Mucosa of descending colon (tissue), 3 donors: ENCODE results near the gene TAOK3. TPM values are rescaled to one million over a fixed set of nuclear protein-coding genes. Genes with fewer than 3 reads are reported as not detected.

ENCODE experiments used
- ATAC-seq: fragments of 200-7000 bp; cut with Tn5 transposase; one replicate; pipeline ENCODE4 v1.9.1; 2020; ENCODE audit warnings: mild to moderate bottlenecking, moderate library complexity
- DNase-seq, 3 donors: peaks; one replicate each; pipeline ENCODE4 v3.0.0-alpha.2; 2020
- H3K36me3 ChIP-seq: fragments of 200-600 bp; one replicate; pipeline ENCODE4 v1.8.0; 2021; ENCODE audit warnings: low read depth, mild to moderate bottlenecking
- H3K4me1 ChIP-seq: fragments of 200-600 bp; one replicate; pipeline ENCODE4 v1.8.0; 2021; ENCODE audit warnings: low read depth, mild to moderate bottlenecking
- H3K4me3 ChIP-seq: fragments of 200-600 bp; one replicate; pipeline ENCODE4 v1.8.0; 2021; ENCODE audit warnings: mild to moderate bottlenecking
- H3K9me3 ChIP-seq: fragments of 200-600 bp; one replicate; pipeline ENCODE4 v1.8.0; 2021; ENCODE audit warnings: mild to moderate bottlenecking
- intact Hi-C, 2 donors: fragments of 100-400 bp; cut with DNase I in 1 of 2; cut with micrococcal nuclease in 1 of 2; formaldehyde crosslinking; loops; one replicate each; pipeline versions ENCODE4 v1.11.0 to v1.11.1; 2022; cut with DNase I, micrococcal nuclease
- total RNA-seq, 3 donors: library from RNA; stranded (reverse); fragmentation: NEBNext Ultra II Directional in 2 of 3; extraction: Animal tissue kit (Norgen Biotek cat#: 25700) in 2 of 3; gene quantifications; one replicate each; pipeline versions ENCODE4 v1.2.1 to v1.2.4, GENCODE V29; 2021 to 2023
- TF ChIP-seq, protein P1 (sequence below): fragments of 200-600 bp; IDR thresholded peaks from one replicate; pipeline ENCODE4 v1.8.0; 2022; ENCODE audit warnings: antibody characterized with exemption, mild to moderate bottlenecking
- donor health status: DM: no; HTN: no; CAD: no; lungs with moderate emphysema.
- donor health status: DM: no; HTN: no; CAD: no.
- donor health status: DM: no; HTN: yes; CAD: no.

TAOK3 gene
- total RNA-seq, 3 donors from 2014 or later: 49.5 to 72.3 (median 52.8) TPM

DNA sequence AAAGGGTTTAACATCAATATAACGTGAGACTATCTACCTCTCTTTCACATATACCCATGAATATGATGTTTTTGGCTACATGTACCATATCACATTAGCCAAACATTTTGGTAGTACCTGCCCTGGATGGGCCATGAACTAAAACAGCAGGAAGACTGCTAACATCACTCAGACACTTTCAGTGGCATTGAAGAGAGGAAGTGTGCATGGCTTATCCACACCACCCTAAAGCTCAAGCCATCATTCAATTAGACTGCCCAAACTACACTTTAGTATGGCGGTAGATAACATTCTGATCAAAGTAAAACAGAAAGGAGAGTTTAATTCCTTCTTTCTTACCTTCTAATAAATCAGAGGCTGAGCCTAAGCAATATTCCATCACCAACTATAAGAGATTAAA lies 133.8 kb downstream of the TAOK3 start:
- intact Hi-C loops: no loop called here
- ATAC-seq: no peak
- TF ChIP-seq, protein P1, sequence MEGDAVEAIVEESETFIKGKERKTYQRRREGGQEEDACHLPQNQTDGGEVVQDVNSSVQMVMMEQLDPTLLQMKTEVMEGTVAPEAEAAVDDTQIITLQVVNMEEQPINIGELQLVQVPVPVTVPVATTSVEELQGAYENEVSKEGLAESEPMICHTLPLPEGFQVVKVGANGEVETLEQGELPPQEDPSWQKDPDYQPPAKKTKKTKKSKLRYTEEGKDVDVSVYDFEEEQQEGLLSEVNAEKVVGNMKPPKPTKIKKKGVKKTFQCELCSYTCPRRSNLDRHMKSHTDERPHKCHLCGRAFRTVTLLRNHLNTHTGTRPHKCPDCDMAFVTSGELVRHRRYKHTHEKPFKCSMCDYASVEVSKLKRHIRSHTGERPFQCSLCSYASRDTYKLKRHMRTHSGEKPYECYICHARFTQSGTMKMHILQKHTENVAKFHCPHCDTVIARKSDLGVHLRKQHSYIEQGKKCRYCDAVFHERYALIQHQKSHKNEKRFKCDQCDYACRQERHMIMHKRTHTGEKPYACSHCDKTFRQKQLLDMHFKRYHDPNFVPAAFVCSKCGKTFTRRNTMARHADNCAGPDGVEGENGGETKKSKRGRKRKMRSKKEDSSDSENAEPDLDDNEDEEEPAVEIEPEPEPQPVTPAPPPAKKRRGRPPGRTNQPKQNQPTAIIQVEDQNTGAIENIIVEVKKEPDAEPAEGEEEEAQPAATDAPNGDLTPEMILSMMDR: no peak
- no peaks in the 10 kb centered on the region for H3K9me3 ChIP-seq
- no peak overlapping the region for H3K4me3 ChIP-seq
- no peak for DNase-seq
- no peaks in the 10 kb centered on the region for H3K36me3 ChIP-seq
- no peaks in the 10 kb centered on the region for H3K4me1 ChIP-seq

DNA sequence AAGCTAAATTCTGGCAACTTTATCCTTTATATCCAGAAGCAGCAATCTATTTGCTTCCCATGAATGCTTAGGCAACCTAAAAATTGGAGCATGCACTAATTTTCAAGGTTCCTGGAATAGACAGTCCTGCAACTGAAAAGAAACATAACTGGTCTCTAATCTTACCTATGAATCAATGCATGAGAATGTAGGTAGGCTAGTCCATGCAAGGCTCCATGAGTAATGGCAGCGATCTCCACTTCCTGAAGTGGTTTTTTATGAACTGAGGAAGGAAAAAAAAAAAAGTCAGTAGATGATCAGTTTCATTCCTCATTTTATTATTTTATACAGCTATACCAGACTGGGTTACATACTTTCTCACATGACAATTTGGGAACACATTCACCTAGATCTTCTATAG lies 134.8 kb downstream of the TAOK3 start:
- H3K9me3 ChIP-seq: no peaks in the 10 kb centered on the region
- no peaks in the 10 kb centered on the region for H3K36me3 ChIP-seq
- H3K4me3 ChIP-seq: no peak overlapping the region
- DNase-seq: no peak
- H3K4me1 ChIP-seq: no peaks in the 10 kb centered on the region
- peak; percentile 13 for ATAC-seq
- TF ChIP-seq, protein P1: no peak
- intact Hi-C loops: no loop called here

DNA sequence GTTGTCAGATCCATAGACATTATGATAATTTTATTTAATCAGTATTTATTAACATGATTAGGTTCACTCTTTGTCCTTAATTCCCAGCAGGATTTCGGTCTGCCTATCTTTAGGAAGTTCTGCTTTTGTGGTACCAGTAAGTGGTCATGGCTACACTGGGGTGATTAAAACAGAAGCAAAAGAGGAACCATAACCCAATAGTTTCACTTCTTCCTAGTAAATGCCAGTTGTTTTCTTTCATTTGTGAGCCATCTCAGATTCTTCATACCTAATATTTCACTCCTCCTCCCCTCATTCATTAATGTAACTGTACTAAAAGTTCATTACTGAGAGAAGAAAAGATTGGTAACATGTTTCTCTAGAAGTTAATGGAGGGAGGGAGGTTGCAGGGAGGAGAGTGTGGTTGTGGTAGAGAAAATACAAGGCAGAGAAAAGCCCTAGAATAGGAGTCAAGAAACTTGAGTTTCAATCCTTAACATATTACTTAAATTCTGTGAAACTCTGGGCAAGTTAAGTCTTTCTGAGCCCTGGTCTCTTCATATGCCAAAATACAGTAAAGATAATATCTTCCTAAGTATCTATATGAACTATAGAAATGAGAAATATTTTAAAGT lies 135.5 kb downstream of the TAOK3 start:
- ATAC-seq: peak; percentile 45
- Histone ChIP-seq H3K9me3 (no peaks in the 10 kb centered on the region), H3K4me1 (no peaks in the 10 kb centered on the region), H3K4me3 (no peak overlapping the region), H3K36me3 (no peaks in the 10 kb centered on the region)
- no peak for DNase-seq
- TF ChIP-seq, protein P1: no peak
- intact Hi-C loops: no loop called here

DNA sequence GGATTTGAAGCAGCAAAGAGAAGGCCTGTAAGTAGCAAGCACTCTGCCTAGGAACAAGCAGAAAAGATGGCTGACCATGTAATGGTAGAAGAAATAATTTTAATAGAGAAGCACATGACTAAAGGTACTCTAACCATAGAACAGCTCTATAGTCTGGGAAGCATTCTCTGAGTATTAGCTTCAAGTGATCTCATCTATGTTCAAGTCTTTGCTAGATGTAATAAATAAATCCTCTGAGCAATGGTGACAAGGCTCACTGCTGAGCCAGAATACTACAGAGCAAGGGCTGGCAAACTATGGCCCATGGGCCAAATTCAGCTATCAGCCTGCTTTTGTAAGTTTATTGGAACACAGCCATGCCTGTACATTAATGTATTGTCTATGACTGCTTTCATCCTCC lies 152.0 kb downstream of the TAOK3 start:
- intact Hi-C loops: no loop called here
- TF ChIP-seq, protein P1: no peak

DNA sequence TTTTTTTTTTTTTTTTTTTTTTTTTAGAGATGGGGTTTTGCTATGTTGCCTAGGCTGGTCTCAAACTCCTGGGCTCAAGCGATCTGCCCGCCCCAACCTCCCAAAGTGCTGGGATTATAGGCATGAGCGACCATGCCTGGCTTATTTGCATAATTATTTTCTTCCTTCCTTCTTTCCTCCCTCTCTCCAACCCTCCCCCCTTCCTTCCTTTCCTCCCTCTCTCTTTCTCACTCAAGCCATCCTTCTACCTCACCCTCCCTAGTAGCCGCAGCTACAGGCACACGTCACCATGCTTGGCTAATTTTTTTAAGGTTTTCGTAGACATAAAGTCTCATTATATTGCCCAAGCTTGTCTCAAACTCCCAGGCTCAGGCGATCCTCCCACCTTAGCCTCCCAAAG lies 152.9 kb downstream of the TAOK3 start:
- Histone ChIP-seq H3K9me3 (no peaks in the 10 kb centered on the region), H3K36me3 (no peaks in the 10 kb centered on the region), H3K4me3 (no peak overlapping the region), H3K4me1 (no peaks in the 10 kb centered on the region)
- ATAC-seq (no peak), DNase-seq (no peak)
- TF ChIP-seq, protein P1: no peak
- intact Hi-C loops: no loop called here

More for the DNA sequence above, 152.0 kb downstream of the TAOK3 start:
- DNase-seq: no peak
- no peaks in the 10 kb centered on the region for H3K9me3 ChIP-seq
- ATAC-seq: no peak
- no peaks in the 10 kb centered on the region for H3K4me1 ChIP-seq
- no peaks in the 10 kb centered on the region for H3K36me3 ChIP-seq
- no peak overlapping the region for H3K4me3 ChIP-seq

DNA sequence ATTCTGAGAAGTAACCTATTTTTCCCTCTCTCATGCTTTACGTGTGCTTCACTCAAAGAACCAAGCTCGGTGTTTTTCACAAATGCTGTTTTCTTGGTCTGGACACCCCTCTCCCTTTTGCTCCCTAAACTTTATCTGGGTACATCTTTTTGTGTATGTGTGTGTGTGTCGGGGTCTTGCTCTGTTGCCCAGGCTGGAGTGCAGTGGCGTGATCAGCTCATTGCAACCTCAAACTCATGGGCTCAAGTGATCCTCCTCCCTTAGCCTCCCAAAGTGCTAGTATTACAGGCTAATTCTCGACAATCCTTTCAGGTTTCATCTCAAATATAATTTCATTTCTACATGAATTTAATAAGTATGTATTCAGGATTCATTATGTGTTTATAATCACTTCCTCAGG lies 153.6 kb downstream of the TAOK3 start:
- H3K4me1 ChIP-seq: no peaks in the 10 kb centered on the region
- DNase-seq (no peak), ATAC-seq (no peak)
- no peaks in the 10 kb centered on the region for H3K9me3 ChIP-seq
- H3K36me3 ChIP-seq: no peaks in the 10 kb centered on the region
- TF ChIP-seq, protein P1: no peak
- no peak overlapping the region for H3K4me3 ChIP-seq
- intact Hi-C loops: no loop called here
